Esophagus squamous epithelium (tissue), 5 donors: ENCODE data around the gene SMU1. TPM values are rescaled to one million over a fixed set of nuclear protein-coding genes. Genes with fewer than 3 reads are reported as not detected.
A peak's percentile ranks its signal among the peaks of the same experiment; 100 is the strongest.
"Not testable (repeated sequence)": the region's sequence is repeated elsewhere in the genome, so short reads cannot be mapped to it uniquely, and the experiment has no call there.

Source experiments
- DNase-seq: peaks from one replicate; lab custom pipeline; 2025; lab: John Stamatoyannopoulos, UW
- H3K27ac ChIP-seq, 4 donors: fragments of 200-600 bp; sonication (generic); one replicate each; pipeline ENCODE4 v1.5.1; 2016 to 2019; ENCODE audit warnings: mild to moderate bottlenecking in 1 of 4
- H3K27me3 ChIP-seq, 4 donors: fragments of 200-600 bp; sonication (generic); 1 replicate in 3 of 4; 2 replicates in 1 of 4; pipeline versions ENCODE4 v1.5.1 to v1.6.0; 2017 to 2021; ENCODE audit warnings: antibody characterized with exemption in 1 of 4
- H3K36me3 ChIP-seq, 3 donors: fragments of 200-600 bp; sonication (generic); one replicate each; pipeline ENCODE4 v1.5.1; 2016 to 2019
- H3K4me1 ChIP-seq, 3 donors: fragments of 200-600 bp; sonication (generic); one replicate each; pipeline ENCODE4 v1.5.1; 2017 to 2019
- H3K4me3 ChIP-seq, 4 donors: fragments of 200-600 bp; sonication (generic); 1 replicate in 3 of 4; 2 replicates in 1 of 4; pipeline ENCODE4 v1.5.1; 2016 to 2019; ENCODE audit warnings: mild to moderate bottlenecking in 2 of 4, moderate library complexity in 1 of 4
- H3K9me3 ChIP-seq, 3 donors: fragments of 200-600 bp; sonication (generic); one replicate each; pipeline ENCODE4 v1.5.1; 2016 to 2019
- CTCF ChIP-seq, 6 experiments: fragments of 450-650 bp in 4 of 6; fragments of 200-600 bp in 2 of 6; sonication (generic) in 2 of 6; IDR thresholded peaks; one replicate each; pipeline ENCODE4 v1.5.1; 2016 to 2019; ENCODE audit warnings: antibody characterized with exemption in 6 of 6, mild to moderate bottlenecking in 4 of 6, moderate library complexity in 4 of 6
- POLR2A ChIP-seq, 4 donors: fragments of 450-650 bp; IDR thresholded peaks; one replicate each; pipeline ENCODE4 v1.6.1; 2017; ENCODE audit warnings: antibody characterized with exemption in 4 of 4, mild to moderate bottlenecking in 4 of 4, moderate library complexity in 3 of 4
- WGBS, 2 donors: methylation state at CpG; one replicate each; pipeline ENCODE4 v1.1.5; 2018; 5-methylcytosine and 5-hydroxymethylcytosine counted together
- intact Hi-C: fragments of 100-400 bp; cut with DNase I; formaldehyde crosslinking; loops from one replicate; pipeline ENCODE4 v1.15.0; 2022
- total RNA-seq, 4 donors: library from RNA; depleted of rRNA; stranded (reverse); fragments of >200 nt; gene quantifications; one replicate each; pipeline ENCODE4 v1.1.0, GENCODE V29; 2016
- donor health status: DM: yes; HTN: yes; CAD: no.

Gene SMU1
- total RNA-seq, 4 donors from 2014 or later: 9.4 to 19.1 (median 13.6) TPM

- Histone ChIP-seq H3K27ac (no peak overlapping the region), H3K27me3 (no peaks in the 10 kb centered on the region), H3K36me3 (no peaks in the 10 kb centered on the region), H3K4me3 (no peak overlapping the region), H3K4me1 (peaks cover 6 to 13% (median 7%) of the 10 kb centered on the region in 3 donors), H3K9me3 (no peaks in the 10 kb centered on the region)
- no peak for DNase-seq
- TF ChIP-seq POLR2A (IDR thresholded peaks at IDR 0.05) (no peak), CTCF (IDR thresholded peaks at IDR 0.05) (no peak)
- 74 to 77% methylated on average over 3 of the region's 3 CpGs for WGBS, 2 donors
- intact Hi-C loops: no loop called here
These were observed 20.7 kb upstream of the SMU1 start for GRCh38 chr9:33097192-33097591.

- Histone ChIP-seq H3K36me3 (no peaks in the 10 kb centered on the region), H3K4me3 (no peak overlapping the region), H3K9me3 (no peaks in the 10 kb centered on the region), H3K4me1 (no peaks in the 10 kb centered on the region), H3K27ac (no peak overlapping the region), H3K27me3 (no peaks in the 10 kb centered on the region)
- no peak for DNase-seq
- TF ChIP-seq CTCF (IDR thresholded peaks at IDR 0.05) (no peak), POLR2A (IDR thresholded peaks at IDR 0.05) (no peak)
- intact Hi-C loops: no loop called here
- WGBS, 2 donors: 59 to 65% methylated on average over 5 of the region's 5 CpGs
These were observed 16.2 kb upstream of the SMU1 start for GRCh38 chr9:33092634-33093033.

- 66 to 82% methylated on average over 6 to 8 of the region's 9 CpGs for WGBS, 2 donors
- H3K9me3 ChIP-seq, H3K36me3 ChIP-seq, DNase-seq, H3K27ac ChIP-seq, H3K27me3 ChIP-seq, H3K4me3 ChIP-seq: not testable (repeated sequence)
- peaks cover 0 to 21% (median 11%) of the 10 kb centered on the region in 3 donors for H3K4me1 ChIP-seq
- intact Hi-C loops: loop anchor here (10.0 kb wide), 1 partner anchor 89 kb away; no protein-coding TSS in a partner anchor
These were observed 9.2 kb upstream of the SMU1 start for GRCh38 chr9:33085672-33086071.

- DNase-seq: no peak
- peak overlapping the region in 2 of 4 donors; percentile 26 to 36 for H3K27ac ChIP-seq
- TF ChIP-seq POLR2A (IDR thresholded peaks at IDR 0.05): no peak
- no peak for TF ChIP-seq CTCF (IDR thresholded peaks at IDR 0.05)
- 58 to 59% methylated on average over 8 of the region's 8 CpGs for WGBS, 2 donors
- H3K4me3 ChIP-seq: no peak overlapping the region
- intact Hi-C loops: loop anchor here (2.0 to 10.0 kb wide), 2 partner anchors 92 to 144 kb away; no protein-coding TSS in a partner anchor
- no peaks in the 10 kb centered on the region for H3K27me3 ChIP-seq
- peaks cover 0 to 30% (median 11%) of the 10 kb centered on the region in 3 donors for H3K4me1 ChIP-seq
- H3K36me3 ChIP-seq: no peaks in the 10 kb centered on the region
- H3K9me3 ChIP-seq: no peaks in the 10 kb centered on the region
These were observed 6.3 kb upstream of the SMU1 start for GRCh38 chr9:33082538-33083326.

- Histone ChIP-seq H3K4me3 (no peak overlapping the region), H3K4me1 (peaks cover 0 to 31% (median 13%) of the 10 kb centered on the region in 3 donors), H3K27me3 (no peaks in the 10 kb centered on the region), H3K9me3 (no peaks in the 10 kb centered on the region), H3K27ac (peak overlapping the region in 2 of 4 donors; percentile 25 to 88), H3K36me3 (no peaks in the 10 kb centered on the region)
- no peak for DNase-seq
- intact Hi-C loops: loop anchor here (2.0 to 10.0 kb wide), 2 partner anchors 93 to 145 kb away; no protein-coding TSS in a partner anchor
- TF ChIP-seq CTCF (IDR thresholded peaks at IDR 0.05) (no peak), POLR2A (IDR thresholded peaks at IDR 0.05) (no peak)
- 57 to 61% methylated on average over 5 of the region's 5 CpGs for WGBS, 2 donors
These were observed 5.7 kb upstream of the SMU1 start for GRCh38 chr9:33082128-33082527.
